ENCODE results near the gene ILKAP.
A peak's percentile ranks its signal among the peaks of the same experiment; 100 is the strongest.

The ILKAP gene

DNA sequence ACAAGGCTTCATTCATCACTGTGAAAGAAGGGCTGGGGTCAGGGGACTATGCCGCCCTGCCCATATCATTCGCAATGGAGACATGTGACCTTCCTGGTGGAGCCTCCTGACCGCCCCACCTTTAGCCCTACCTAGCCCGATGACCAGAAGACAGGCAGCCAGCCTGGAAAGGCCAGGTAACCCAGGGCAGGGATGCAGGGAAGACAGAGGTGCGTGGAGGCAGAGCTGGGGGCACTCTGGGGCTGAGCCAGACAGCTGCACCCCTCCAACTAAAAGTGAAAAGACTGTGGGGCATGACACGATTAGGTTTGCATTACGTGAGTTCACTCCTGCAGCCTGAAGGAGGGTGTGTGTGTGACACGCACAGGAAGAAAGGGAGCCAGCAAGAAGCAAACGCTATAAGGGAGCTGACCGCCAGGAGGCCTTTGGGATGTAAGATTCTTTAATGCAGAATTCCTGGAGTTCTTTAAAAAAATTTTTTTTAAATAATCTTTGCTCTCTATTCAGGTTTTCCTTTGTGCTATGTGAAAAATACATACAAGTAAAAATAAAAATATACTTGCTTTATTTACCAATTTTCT, 40.1 kb upstream of the ILKAP start:
- H2BK120ac ChIP-seq (ENCODE audit: insufficient read depth, low read length, poor library complexity) = no peak overlapping the region
- H3K36me3 ChIP-seq (ENCODE audit: control insufficient read depth in 1 of 2, insufficient read depth in 2 of 2, low read length in 2 of 2) = no peaks in the 10 kb centered on the region
- no peak overlapping the region for H2AFZ ChIP-seq (ENCODE audit: insufficient read depth, low read length, poor library complexity)
- H3K27me3 ChIP-seq (ENCODE audit: insufficient read depth, low read length) = peaks cover 18% of the 10 kb centered on the region
- H3K9ac ChIP-seq (ENCODE audit: low read length) = no peak overlapping the region
- H4K8ac ChIP-seq (ENCODE audit: low read depth, low read length) = no peak overlapping the region
- no peak overlapping the region for H3K23ac ChIP-seq (ENCODE audit: low read length)
- DNase-seq = no peak
- no peak overlapping the region for H3K27ac ChIP-seq (ENCODE audit: low read depth, low read length)
- H2AK5ac ChIP-seq (ENCODE audit: low read length) = no peak overlapping the region
- no peak overlapping the region for H3K4ac ChIP-seq (ENCODE audit: low read depth, low read length)
- H3K79me1 ChIP-seq (ENCODE audit: low read length) = peaks cover 3% of the 10 kb centered on the region
- no peak overlapping the region for H3K18ac ChIP-seq (ENCODE audit: low read length)
- H3K9me3 ChIP-seq (ENCODE audit: insufficient read depth, low read depth, low read length) = peaks cover 4% of the 10 kb centered on the region
- no peak overlapping the region for H3K4me3 ChIP-seq (ENCODE audit: low read depth, low read length)
- H2BK12ac ChIP-seq (ENCODE audit: low read length) = no peak overlapping the region
- H3K79me2 ChIP-seq (ENCODE audit: control insufficient read depth, insufficient read depth, low read length, poor library complexity) = peaks cover 2% of the 10 kb centered on the region
- WGBS (ENCODE audit: extremely low coverage, insufficient coverage, insufficient read length) = no CpG with 5 or more reads among the region's 10 CpGs
- H4K12ac ChIP-seq (ENCODE audit: low read depth, low read length) = no peak overlapping the region
- no peak overlapping the region for H4K91ac ChIP-seq (ENCODE audit: low read depth, low read length)
- H3K4me1 ChIP-seq (ENCODE audit: control insufficient read depth in 1 of 2, insufficient read depth in 2 of 2, low read length in 2 of 2) = peaks cover 0 to 13% of the 10 kb centered on the region in 2 experiments
- no peak overlapping the region for H3K4me2 ChIP-seq (ENCODE audit: low read length)
- no peak overlapping the region for H3K14ac ChIP-seq (ENCODE audit: low read length)
- no peak overlapping the region for H2BK5ac ChIP-seq (ENCODE audit: low read depth, low read length, poor library complexity)

DNA sequence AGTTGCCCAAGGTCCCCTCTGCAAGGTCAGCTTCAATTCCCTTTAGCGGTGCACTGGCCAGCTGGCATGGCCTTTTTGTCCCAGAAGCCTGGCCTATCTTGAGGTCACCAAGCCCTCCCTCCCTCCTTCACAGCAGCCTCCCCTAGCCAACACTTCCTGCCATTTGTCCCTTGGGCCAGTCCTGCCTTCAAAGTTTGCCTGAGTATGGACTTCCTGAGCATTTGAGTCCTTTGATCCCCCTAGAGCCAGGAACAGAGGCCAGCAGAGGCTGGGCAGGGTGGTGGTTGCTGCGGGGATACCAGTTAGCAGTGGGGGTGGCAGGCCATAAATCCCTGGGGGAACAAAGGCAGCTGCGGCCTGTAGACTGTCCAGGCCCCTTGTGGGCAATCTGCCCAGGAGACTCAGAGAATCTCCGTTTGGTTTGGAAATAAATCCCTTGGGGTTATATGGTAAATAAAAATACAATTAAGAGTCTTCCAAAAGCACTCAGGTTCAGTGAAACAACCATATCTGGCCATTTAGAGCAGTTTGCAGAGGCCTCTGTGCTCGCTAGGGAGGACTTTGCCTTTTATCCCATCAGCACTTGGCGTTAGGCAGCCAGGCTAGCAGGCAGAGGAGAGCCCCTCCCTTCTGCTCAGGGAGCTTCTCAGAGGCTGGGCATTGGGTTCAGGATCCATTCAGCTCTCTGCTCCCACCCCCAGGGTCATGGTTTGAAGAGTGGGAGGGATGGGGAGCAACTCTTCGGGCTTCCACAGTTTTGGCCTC, 39.4 kb upstream of the ILKAP start:
- Histone ChIP-seq H3K27ac (ENCODE audit: low read depth, low read length) (no peak overlapping the region), H2BK12ac (ENCODE audit: low read length) (no peak overlapping the region), H3K79me1 (ENCODE audit: low read length) (peaks cover 3% of the 10 kb centered on the region), H3K4ac (ENCODE audit: low read depth, low read length) (no peak overlapping the region), H3K14ac (ENCODE audit: low read length) (no peak overlapping the region), H3K27me3 (ENCODE audit: insufficient read depth, low read length) (peaks cover 24% of the 10 kb centered on the region), H4K8ac (ENCODE audit: low read depth, low read length) (no peak overlapping the region), H2AK5ac (ENCODE audit: low read length) (no peak overlapping the region), H3K9me3 (ENCODE audit: insufficient read depth, low read depth, low read length) (peaks cover 4% of the 10 kb centered on the region), H3K79me2 (ENCODE audit: control insufficient read depth, insufficient read depth, low read length, poor library complexity) (peaks cover 2% of the 10 kb centered on the region), H3K9ac (ENCODE audit: low read length) (no peak overlapping the region), H3K18ac (ENCODE audit: low read length) (no peak overlapping the region), H3K36me3 (ENCODE audit: control insufficient read depth in 1 of 2, insufficient read depth in 2 of 2, low read length in 2 of 2) (no peaks in the 10 kb centered on the region), H4K12ac (ENCODE audit: low read depth, low read length) (no peak overlapping the region), H2BK120ac (ENCODE audit: insufficient read depth, low read length, poor library complexity) (no peak overlapping the region), H4K91ac (ENCODE audit: low read depth, low read length) (no peak overlapping the region), H3K4me2 (ENCODE audit: low read length) (no peak overlapping the region), H3K4me3 (ENCODE audit: low read depth, low read length) (no peak overlapping the region), H3K4me1 (ENCODE audit: control insufficient read depth in 1 of 2, insufficient read depth in 2 of 2, low read length in 2 of 2) (peaks cover 0 to 13% of the 10 kb centered on the region in 2 experiments), H2AFZ (ENCODE audit: insufficient read depth, low read length, poor library complexity) (no peak overlapping the region), H3K23ac (ENCODE audit: low read length) (no peak overlapping the region), H2BK5ac (ENCODE audit: low read depth, low read length, poor library complexity) (no peak overlapping the region)
- DNase-seq = no peak
- no CpG with 5 or more reads among the region's 7 CpGs for WGBS (ENCODE audit: extremely low coverage, insufficient coverage, insufficient read length)

DNA sequence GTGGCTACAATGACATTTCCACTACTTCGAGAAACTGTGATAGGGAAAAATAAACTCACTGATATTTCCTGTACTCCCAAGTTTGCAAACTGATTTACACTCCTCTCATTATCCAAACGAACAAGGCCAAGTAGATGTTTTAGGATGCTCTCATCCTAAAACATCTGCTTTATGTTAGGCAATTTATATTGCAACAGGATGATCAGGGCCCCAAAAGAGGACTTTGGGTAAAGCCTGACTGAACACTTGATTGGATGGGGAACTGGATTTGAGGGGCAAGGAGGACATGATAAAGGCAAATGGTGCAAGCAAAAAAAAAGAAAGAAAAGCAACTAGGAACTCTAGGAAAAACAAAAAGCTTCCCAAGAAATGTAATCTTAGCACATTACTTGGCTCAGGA, 38.5 kb upstream of the ILKAP start:
- no peak overlapping the region for H4K91ac ChIP-seq (ENCODE audit: low read depth, low read length)
- H3K79me1 ChIP-seq (ENCODE audit: low read length) = peaks cover 3% of the 10 kb centered on the region
- H4K8ac ChIP-seq (ENCODE audit: low read depth, low read length) = no peak overlapping the region
- peaks cover 4% of the 10 kb centered on the region for H3K9me3 ChIP-seq (ENCODE audit: insufficient read depth, low read depth, low read length)
- DNase-seq = no peak
- no peak overlapping the region for H3K4ac ChIP-seq (ENCODE audit: low read depth, low read length)
- H3K27me3 ChIP-seq (ENCODE audit: insufficient read depth, low read length) = peaks cover 29% of the 10 kb centered on the region
- no peak overlapping the region for H3K18ac ChIP-seq (ENCODE audit: low read length)
- peaks cover 0 to 13% of the 10 kb centered on the region in 2 experiments for H3K4me1 ChIP-seq (ENCODE audit: control insufficient read depth in 1 of 2, insufficient read depth in 2 of 2, low read length in 2 of 2)
- H2BK12ac ChIP-seq (ENCODE audit: low read length) = no peak overlapping the region
- no peak overlapping the region for H3K14ac ChIP-seq (ENCODE audit: low read length)
- no peak overlapping the region for H3K4me2 ChIP-seq (ENCODE audit: low read length)
- no peak overlapping the region for H2AK5ac ChIP-seq (ENCODE audit: low read length)
- H3K23ac ChIP-seq (ENCODE audit: low read length) = no peak overlapping the region
- no peak overlapping the region for H2BK120ac ChIP-seq (ENCODE audit: insufficient read depth, low read length, poor library complexity)
- H3K9ac ChIP-seq (ENCODE audit: low read length) = no peak overlapping the region
- H3K36me3 ChIP-seq (ENCODE audit: control insufficient read depth in 1 of 2, insufficient read depth in 2 of 2, low read length in 2 of 2) = no peaks in the 10 kb centered on the region
- H2AFZ ChIP-seq (ENCODE audit: insufficient read depth, low read length, poor library complexity) = no peak overlapping the region
- H3K79me2 ChIP-seq (ENCODE audit: control insufficient read depth, insufficient read depth, low read length, poor library complexity) = peaks cover 2% of the 10 kb centered on the region
- H3K4me3 ChIP-seq (ENCODE audit: low read depth, low read length) = no peak overlapping the region
- H2BK5ac ChIP-seq (ENCODE audit: low read depth, low read length, poor library complexity) = no peak overlapping the region
- no CpG with 5 or more reads among the region's 2 CpGs for WGBS (ENCODE audit: extremely low coverage, insufficient coverage, insufficient read length)
- no peak overlapping the region for H4K12ac ChIP-seq (ENCODE audit: low read depth, low read length)
- no peak overlapping the region for H3K27ac ChIP-seq (ENCODE audit: low read depth, low read length)

DNA sequence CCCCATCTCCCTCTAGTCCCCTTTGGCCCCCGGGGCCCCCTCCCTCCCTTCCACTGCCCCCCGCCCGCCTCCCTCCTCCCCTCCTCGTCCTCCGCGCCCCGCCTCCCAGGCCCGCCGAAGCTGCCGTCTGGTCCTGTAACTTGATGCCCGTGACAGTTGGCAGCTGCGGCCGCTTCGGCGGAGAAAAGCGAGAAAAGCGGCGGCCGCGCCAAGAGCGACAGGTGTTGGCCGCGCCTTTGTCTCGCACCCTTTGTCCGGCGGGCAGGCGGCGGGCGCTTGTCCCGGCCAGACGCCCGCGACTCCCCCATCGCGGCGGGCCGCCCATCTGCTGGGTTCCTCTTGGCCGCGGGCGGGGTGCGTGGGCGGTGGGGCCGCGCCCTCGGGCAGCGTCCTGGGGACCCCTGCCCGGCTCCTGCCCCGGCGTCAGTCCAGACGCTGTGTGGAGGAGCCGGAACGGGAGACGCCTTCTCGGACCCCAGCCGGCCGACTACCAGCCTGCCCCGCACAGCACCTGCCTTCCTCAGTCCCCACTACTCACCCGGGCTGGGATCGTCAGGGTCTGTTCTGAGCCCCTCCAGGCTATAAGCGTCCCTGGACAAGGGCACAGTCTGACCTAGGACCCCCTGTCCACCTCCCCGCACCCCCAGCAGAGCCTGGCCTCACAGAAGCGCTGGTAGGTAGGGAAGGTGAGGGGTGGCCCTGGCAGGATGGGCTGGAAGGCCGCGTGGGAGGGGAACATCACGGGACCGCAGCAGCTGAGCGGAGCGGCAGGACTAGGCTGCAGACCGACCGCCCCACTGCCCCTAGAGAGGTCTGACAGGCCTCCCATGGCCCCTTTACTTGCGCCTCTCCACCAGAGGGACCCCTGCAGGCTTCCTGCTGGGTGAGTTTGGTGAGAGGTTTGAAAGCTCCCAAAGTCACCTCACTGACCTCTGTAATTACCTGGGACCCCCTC, 37.5 kb upstream of the ILKAP start:
- Histone ChIP-seq H3K4me1 (ENCODE audit: control insufficient read depth in 1 of 2, insufficient read depth in 2 of 2, low read length in 2 of 2) (peaks cover 0 to 13% of the 10 kb centered on the region in 2 experiments), H2AFZ (ENCODE audit: insufficient read depth, low read length, poor library complexity) (no peak overlapping the region), H3K27me3 (ENCODE audit: insufficient read depth, low read length) (peaks cover 29% of the 10 kb centered on the region), H3K14ac (ENCODE audit: low read length) (no peak overlapping the region), H2AK5ac (ENCODE audit: low read length) (no peak overlapping the region), H2BK5ac (ENCODE audit: low read depth, low read length, poor library complexity) (no peak overlapping the region), H2BK120ac (ENCODE audit: insufficient read depth, low read length, poor library complexity) (no peak overlapping the region), H3K79me2 (ENCODE audit: control insufficient read depth, insufficient read depth, low read length, poor library complexity) (peaks cover 2% of the 10 kb centered on the region), H3K36me3 (ENCODE audit: control insufficient read depth in 1 of 2, insufficient read depth in 2 of 2, low read length in 2 of 2) (no peaks in the 10 kb centered on the region), H3K79me1 (ENCODE audit: low read length) (peaks cover 3% of the 10 kb centered on the region), H4K8ac (ENCODE audit: low read depth, low read length) (no peak overlapping the region), H2BK12ac (ENCODE audit: low read length) (no peak overlapping the region), H3K23ac (ENCODE audit: low read length) (no peak overlapping the region), H4K12ac (ENCODE audit: low read depth, low read length) (no peak overlapping the region), H4K91ac (ENCODE audit: low read depth, low read length) (no peak overlapping the region), H3K27ac (ENCODE audit: low read depth, low read length) (no peak overlapping the region), H3K4me3 (ENCODE audit: low read depth, low read length) (no peak overlapping the region), H3K9me3 (ENCODE audit: insufficient read depth, low read depth, low read length) (peaks cover 4% of the 10 kb centered on the region), H3K18ac (ENCODE audit: low read length) (no peak overlapping the region), H3K4me2 (ENCODE audit: low read length) (peak overlapping the region; percentile 87), H3K9ac (ENCODE audit: low read length) (no peak overlapping the region), H3K4ac (ENCODE audit: low read depth, low read length) (no peak overlapping the region)
- peak; percentile 11 to 45 for DNase-seq
- no CpG with 5 or more reads among the region's 71 CpGs for WGBS (ENCODE audit: extremely low coverage, insufficient coverage, insufficient read length)

Measured in trophoblast cell (in vitro differentiated cells and primary cell).